OCI-LY1 (cell line): ENCODE measurements around the gene PDCD10.

ENCODE experiments used
- EZH2 ChIP-seq: fragments of 200-600 bp; sonication (generic), shearing (Covaris generic); IDR thresholded peaks from 2 replicates; pipeline ENCODE4 v1.8.0; 2017; ENCODE audit warnings: borderline replicate concordance, mixed run types, mild to moderate bottlenecking, antibody characterized with exemption, low read length, moderate library complexity, mixed read lengths
- TF ChIP-seq, protein P1 (sequence below): fragments of 200-600 bp; sonication (generic), shearing (Covaris generic); IDR thresholded peaks from 2 replicates; pipeline ENCODE4 v1.5.1; 2017; ENCODE audit warnings: mild to moderate bottlenecking, antibody characterized with exemption, low read length, moderate library complexity, mixed read lengths

DNA sequence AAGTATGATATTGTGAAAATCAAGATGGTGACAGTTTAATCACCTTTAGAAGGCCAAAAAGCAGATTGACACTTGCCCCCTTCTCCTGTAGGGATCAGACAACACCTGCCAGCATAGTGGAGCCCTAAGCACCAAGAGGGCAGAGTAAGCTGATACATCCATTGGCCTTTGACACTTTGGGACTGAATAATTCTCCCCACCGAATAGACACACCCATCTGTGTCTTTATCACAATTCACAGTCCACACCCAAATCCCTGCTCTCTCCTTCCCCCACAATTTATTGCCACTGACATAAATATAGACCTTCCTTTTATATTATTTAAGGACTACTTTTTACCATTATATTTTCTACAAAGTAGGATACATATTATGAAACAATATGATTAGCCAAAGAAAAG, 77.9 kb downstream of the PDCD10 start:
- TF ChIP-seq, protein P1, sequence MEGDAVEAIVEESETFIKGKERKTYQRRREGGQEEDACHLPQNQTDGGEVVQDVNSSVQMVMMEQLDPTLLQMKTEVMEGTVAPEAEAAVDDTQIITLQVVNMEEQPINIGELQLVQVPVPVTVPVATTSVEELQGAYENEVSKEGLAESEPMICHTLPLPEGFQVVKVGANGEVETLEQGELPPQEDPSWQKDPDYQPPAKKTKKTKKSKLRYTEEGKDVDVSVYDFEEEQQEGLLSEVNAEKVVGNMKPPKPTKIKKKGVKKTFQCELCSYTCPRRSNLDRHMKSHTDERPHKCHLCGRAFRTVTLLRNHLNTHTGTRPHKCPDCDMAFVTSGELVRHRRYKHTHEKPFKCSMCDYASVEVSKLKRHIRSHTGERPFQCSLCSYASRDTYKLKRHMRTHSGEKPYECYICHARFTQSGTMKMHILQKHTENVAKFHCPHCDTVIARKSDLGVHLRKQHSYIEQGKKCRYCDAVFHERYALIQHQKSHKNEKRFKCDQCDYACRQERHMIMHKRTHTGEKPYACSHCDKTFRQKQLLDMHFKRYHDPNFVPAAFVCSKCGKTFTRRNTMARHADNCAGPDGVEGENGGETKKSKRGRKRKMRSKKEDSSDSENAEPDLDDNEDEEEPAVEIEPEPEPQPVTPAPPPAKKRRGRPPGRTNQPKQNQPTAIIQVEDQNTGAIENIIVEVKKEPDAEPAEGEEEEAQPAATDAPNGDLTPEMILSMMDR, result no peak
- TF ChIP-seq EZH2, result no peak
